ENCODE data around the gene ANKS1B.

ANKS1B gene

GRCh38 chr12:99234702-99235101 is 750.0 kb downstream of the ANKS1B start:
- Mint-ChIP-seq H3K36me3 (no peaks in the 10 kb centered on the region), H3K4me1 (no peaks in the 10 kb centered on the region), H3K9me3 (peaks cover 9% of the 10 kb centered on the region), H3K27ac (no peak overlapping the region), H3K4me3 (no peak overlapping the region), H3K27me3 (no peaks in the 10 kb centered on the region)
- DNase-seq (ENCODE audit: low spot score in 2 of 2), result no peak
- ATAC-seq (ENCODE audit: low read depth), result no peak

- Mint-ChIP-seq H3K4me1 (no peaks in the 10 kb centered on the region), H3K27ac (no peak overlapping the region)
- no peak for ATAC-seq (ENCODE audit: low read depth)
Observed at GRCh38 chr12:99232324-99232723, 752.4 kb downstream of the ANKS1B start.

GRCh38 chr12:99231031-99231430 is 753.7 kb downstream of the ANKS1B start:
- no peak overlapping the region for H3K4me3 Mint-ChIP-seq
- ATAC-seq (ENCODE audit: low read depth) (no peak), DNase-seq (ENCODE audit: low spot score in 2 of 2) (no peak)
- H3K27ac Mint-ChIP-seq, result no peak overlapping the region
- H3K4me1 Mint-ChIP-seq, result no peaks in the 10 kb centered on the region
- H3K9me3 Mint-ChIP-seq, result peaks cover 2% of the 10 kb centered on the region
- no peaks in the 10 kb centered on the region for H3K27me3 Mint-ChIP-seq
- no peaks in the 10 kb centered on the region for H3K36me3 Mint-ChIP-seq

More at GRCh38 chr12:99232324-99232723, 752.4 kb downstream of the ANKS1B start:
- no peak for DNase-seq (ENCODE audit: low spot score in 2 of 2)
- H3K27me3 Mint-ChIP-seq, result no peaks in the 10 kb centered on the region
- no peak overlapping the region for H3K4me3 Mint-ChIP-seq
- H3K36me3 Mint-ChIP-seq, result no peaks in the 10 kb centered on the region
- peaks cover 6% of the 10 kb centered on the region for H3K9me3 Mint-ChIP-seq

GRCh38 chr12:99224237-99224636 is 760.5 kb downstream of the ANKS1B start:
- H3K4me3 Mint-ChIP-seq, result no peak overlapping the region
- no peaks in the 10 kb centered on the region for H3K36me3 Mint-ChIP-seq
- no peaks in the 10 kb centered on the region for H3K4me1 Mint-ChIP-seq
- no peak for DNase-seq (ENCODE audit: low spot score in 2 of 2)
- peaks cover 2% of the 10 kb centered on the region for H3K9me3 Mint-ChIP-seq
- H3K27me3 Mint-ChIP-seq, result no peaks in the 10 kb centered on the region
- H3K27ac Mint-ChIP-seq, result no peak overlapping the region
- ATAC-seq (ENCODE audit: low read depth), result no peak

- H3K36me3 Mint-ChIP-seq, result no peaks in the 10 kb centered on the region
- no peaks in the 10 kb centered on the region for H3K4me1 Mint-ChIP-seq
- ATAC-seq (ENCODE audit: low read depth) (no peak), DNase-seq (ENCODE audit: low spot score in 2 of 2) (no peak)
- peaks cover 2% of the 10 kb centered on the region for H3K9me3 Mint-ChIP-seq
- H3K27me3 Mint-ChIP-seq, result no peaks in the 10 kb centered on the region
- H3K27ac Mint-ChIP-seq, result no peak overlapping the region
- no peak overlapping the region for H3K4me3 Mint-ChIP-seq
Observed at GRCh38 chr12:99223579-99223978, 761.2 kb downstream of the ANKS1B start.

GRCh38 chr12:99213047-99213446 is 771.7 kb downstream of the ANKS1B start:
- peaks cover 5% of the 10 kb centered on the region for H3K9me3 Mint-ChIP-seq
- no peaks in the 10 kb centered on the region for H3K4me1 Mint-ChIP-seq
- H3K27me3 Mint-ChIP-seq, result peaks cover 5% of the 10 kb centered on the region
- DNase-seq (ENCODE audit: low spot score in 2 of 2), result no peak
- H3K4me3 Mint-ChIP-seq, result no peak overlapping the region
- H3K27ac Mint-ChIP-seq, result no peak overlapping the region
- no peaks in the 10 kb centered on the region for H3K36me3 Mint-ChIP-seq
- ATAC-seq (ENCODE audit: low read depth), result no peak

GRCh38 chr12:99212275-99212674 is 772.5 kb downstream of the ANKS1B start:
- Mint-ChIP-seq H3K4me3 (no peak overlapping the region), H3K36me3 (no peaks in the 10 kb centered on the region), H3K9me3 (peaks cover 5% of the 10 kb centered on the region), H3K4me1 (no peaks in the 10 kb centered on the region), H3K27ac (no peak overlapping the region), H3K27me3 (peaks cover 5% of the 10 kb centered on the region)
- ATAC-seq (ENCODE audit: low read depth), result no peak
- no peak for DNase-seq (ENCODE audit: low spot score in 2 of 2)

- H3K4me1 Mint-ChIP-seq, result no peaks in the 10 kb centered on the region
- ATAC-seq (ENCODE audit: low read depth), result no peak
- H3K27ac Mint-ChIP-seq, result no peak overlapping the region
- H3K4me3 Mint-ChIP-seq, result no peak overlapping the region
- H3K9me3 Mint-ChIP-seq, result peaks cover 1% of the 10 kb centered on the region
- H3K36me3 Mint-ChIP-seq, result no peaks in the 10 kb centered on the region
- no peak for DNase-seq (ENCODE audit: low spot score in 2 of 2)
- no peaks in the 10 kb centered on the region for H3K27me3 Mint-ChIP-seq
Observed at GRCh38 chr12:99205111-99205510, 779.6 kb downstream of the ANKS1B start.

GRCh38 chr12:99201906-99202645 is 782.7 kb downstream of the ANKS1B start:
- Mint-ChIP-seq H3K9me3 (peaks cover 1% of the 10 kb centered on the region), H3K27ac (no peak overlapping the region), H3K27me3 (no peaks in the 10 kb centered on the region), H3K4me1 (no peaks in the 10 kb centered on the region), H3K4me3 (no peak overlapping the region), H3K36me3 (no peaks in the 10 kb centered on the region)
- DNase-seq (ENCODE audit: low spot score in 2 of 2) (no peak), ATAC-seq (ENCODE audit: low read depth) (no peak)

GRCh38 chr12:99200711-99201384 is 783.9 kb downstream of the ANKS1B start:
- peaks cover 1% of the 10 kb centered on the region for H3K9me3 Mint-ChIP-seq
- no peaks in the 10 kb centered on the region for H3K4me1 Mint-ChIP-seq
- H3K4me3 Mint-ChIP-seq, result no peak overlapping the region
- no peaks in the 10 kb centered on the region for H3K27me3 Mint-ChIP-seq
- no peak for ATAC-seq (ENCODE audit: low read depth)
- DNase-seq (ENCODE audit: low spot score in 2 of 2), result no peak
- H3K36me3 Mint-ChIP-seq, result no peaks in the 10 kb centered on the region
- H3K27ac Mint-ChIP-seq, result no peak overlapping the region

- no peaks in the 10 kb centered on the region for H3K36me3 Mint-ChIP-seq
- H3K4me1 Mint-ChIP-seq, result no peaks in the 10 kb centered on the region
- ATAC-seq (ENCODE audit: low read depth), result no peak
- no peaks in the 10 kb centered on the region for H3K27me3 Mint-ChIP-seq
- no peak overlapping the region for H3K27ac Mint-ChIP-seq
- no peak overlapping the region for H3K4me3 Mint-ChIP-seq
- H3K9me3 Mint-ChIP-seq, result peaks cover 4% of the 10 kb centered on the region
- DNase-seq (ENCODE audit: low spot score in 2 of 2), result no peak
Observed at GRCh38 chr12:99195474-99195873, 789.3 kb downstream of the ANKS1B start.

- DNase-seq (ENCODE audit: low spot score in 2 of 2), result no peak
- H3K36me3 Mint-ChIP-seq, result no peaks in the 10 kb centered on the region
- no peak for ATAC-seq (ENCODE audit: low read depth)
- H3K9me3 Mint-ChIP-seq, result peaks cover 8% of the 10 kb centered on the region
- no peak overlapping the region for H3K4me3 Mint-ChIP-seq
- H3K27ac Mint-ChIP-seq, result no peak overlapping the region
- no peaks in the 10 kb centered on the region for H3K4me1 Mint-ChIP-seq
- no peaks in the 10 kb centered on the region for H3K27me3 Mint-ChIP-seq
Observed at GRCh38 chr12:99192489-99192888, 792.2 kb downstream of the ANKS1B start.

- Mint-ChIP-seq H3K27me3 (no peaks in the 10 kb centered on the region), H3K36me3 (no peaks in the 10 kb centered on the region), H3K9me3 (peaks cover 3% of the 10 kb centered on the region), H3K27ac (no peak overlapping the region), H3K4me1 (no peaks in the 10 kb centered on the region), H3K4me3 (no peak overlapping the region)
- ATAC-seq (ENCODE audit: low read depth) (no peak), DNase-seq (ENCODE audit: low spot score in 2 of 2) (no peak)
Observed at GRCh38 chr12:99176871-99177270, 807.9 kb downstream of the ANKS1B start.

GRCh38 chr12:99170461-99170860 is 814.3 kb downstream of the ANKS1B start:
- Mint-ChIP-seq H3K4me1 (no peaks in the 10 kb centered on the region), H3K27ac (no peak overlapping the region), H3K27me3 (no peaks in the 10 kb centered on the region), H3K36me3 (no peaks in the 10 kb centered on the region), H3K9me3 (peaks cover 2% of the 10 kb centered on the region), H3K4me3 (no peak overlapping the region)
- DNase-seq (ENCODE audit: low spot score in 2 of 2), result no peak
- ATAC-seq (ENCODE audit: low read depth), result no peak

GRCh38 chr12:99170037-99170436 is 814.7 kb downstream of the ANKS1B start:
- H3K4me3 Mint-ChIP-seq, result no peak overlapping the region
- ATAC-seq (ENCODE audit: low read depth) (no peak), DNase-seq (ENCODE audit: low spot score in 2 of 2) (no peak)
- H3K36me3 Mint-ChIP-seq, result no peaks in the 10 kb centered on the region
- no peak overlapping the region for H3K27ac Mint-ChIP-seq
- no peaks in the 10 kb centered on the region for H3K4me1 Mint-ChIP-seq
- H3K27me3 Mint-ChIP-seq, result no peaks in the 10 kb centered on the region
- H3K9me3 Mint-ChIP-seq, result peaks cover 2% of the 10 kb centered on the region

All from memory B cell (primary cell).